HG02798 (cell line): ENCODE data around the gene SFMBT2.
A peak's percentile ranks its signal among the peaks of the same experiment; 100 is the strongest.

Experiments used
- ATAC-seq: cut with Tn5 transposase; IDR thresholded peaks from one replicate; pipeline ENCODE4 v1.9.1; 2021; ENCODE audit warnings: mild to moderate bottlenecking; ENCODE audit not compliant: unreplicated experiment, poor library complexity

The SFMBT2 gene

DNA sequence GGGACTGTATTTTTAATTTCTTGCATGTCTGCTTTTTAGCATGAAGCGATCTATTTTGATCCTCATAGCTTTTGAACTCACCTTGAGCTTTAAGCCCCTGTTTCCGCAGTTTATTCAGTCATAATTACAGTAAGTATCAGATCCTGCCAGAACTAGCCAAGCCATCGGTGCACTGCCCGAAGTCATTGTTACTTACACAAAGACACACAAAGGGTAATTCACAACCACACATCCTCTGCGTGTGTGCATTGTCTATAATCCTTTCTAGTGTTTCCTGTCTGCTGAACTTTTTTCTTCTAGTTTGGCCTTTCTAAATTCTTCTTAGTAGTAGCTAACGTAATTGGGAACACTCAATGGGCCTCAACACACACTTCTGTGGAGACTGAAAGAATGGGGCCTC is 133.0 kb downstream of the SFMBT2 start:
- no peak for ATAC-seq

- ATAC-seq, result no peak
Observed at GRCh38 chr10:7277432-7277831, 133.4 kb downstream of the SFMBT2 start.

DNA sequence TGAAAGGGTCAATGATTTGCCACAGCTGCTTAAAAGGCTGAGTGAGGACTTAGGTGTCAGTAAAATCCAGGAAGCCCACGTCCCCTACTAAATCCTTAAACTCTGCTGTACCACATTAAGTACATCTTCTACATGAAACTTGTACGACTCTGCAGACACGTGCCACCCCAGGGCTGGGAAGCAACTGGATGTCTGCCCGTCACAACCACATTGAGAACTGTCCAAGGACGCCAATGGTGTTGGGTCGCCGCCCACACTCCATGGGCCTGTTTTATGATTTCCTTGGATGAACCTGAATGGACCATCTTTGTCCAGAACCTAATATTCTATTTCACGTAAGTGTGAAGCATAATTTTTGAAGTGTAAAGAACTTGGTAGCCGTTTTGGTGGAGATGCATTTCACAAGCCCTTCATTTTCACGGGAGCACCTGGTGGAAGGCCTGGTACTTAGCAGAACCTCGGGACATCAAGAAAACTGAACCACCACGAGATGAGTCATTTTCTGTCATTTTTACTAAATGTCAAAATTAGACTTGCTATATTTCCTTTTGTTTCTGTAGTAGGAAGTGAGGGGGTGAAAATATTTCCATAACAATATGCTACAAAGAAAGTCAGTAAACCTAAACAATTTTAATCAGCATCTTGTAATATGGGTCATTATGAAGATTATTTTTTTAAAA is 134.9 kb downstream of the SFMBT2 start:
- no peak for ATAC-seq

DNA sequence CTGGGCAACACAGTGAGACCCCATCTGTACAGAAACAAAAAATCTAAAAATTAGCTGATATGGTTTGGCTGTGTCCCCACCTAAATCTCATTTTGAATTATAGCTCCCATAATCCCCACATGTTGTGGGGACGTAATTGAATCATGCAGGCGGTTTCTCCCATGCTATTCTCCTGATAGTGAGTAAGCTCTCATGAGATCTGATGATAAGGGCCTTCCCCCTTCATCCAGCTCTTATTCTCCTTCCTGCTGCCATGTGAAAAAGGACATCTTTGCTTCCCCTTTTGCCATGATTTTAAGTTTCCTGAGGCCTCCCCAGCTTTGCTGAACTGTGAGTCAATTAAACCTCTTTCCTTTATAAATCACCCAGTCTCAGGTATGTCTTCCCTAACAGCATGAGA is 136.5 kb downstream of the SFMBT2 start:
- ATAC-seq, result no peak

GRCh38 chr10:7272008-7272407 is 138.8 kb downstream of the SFMBT2 start:
- ATAC-seq, result no peak

DNA sequence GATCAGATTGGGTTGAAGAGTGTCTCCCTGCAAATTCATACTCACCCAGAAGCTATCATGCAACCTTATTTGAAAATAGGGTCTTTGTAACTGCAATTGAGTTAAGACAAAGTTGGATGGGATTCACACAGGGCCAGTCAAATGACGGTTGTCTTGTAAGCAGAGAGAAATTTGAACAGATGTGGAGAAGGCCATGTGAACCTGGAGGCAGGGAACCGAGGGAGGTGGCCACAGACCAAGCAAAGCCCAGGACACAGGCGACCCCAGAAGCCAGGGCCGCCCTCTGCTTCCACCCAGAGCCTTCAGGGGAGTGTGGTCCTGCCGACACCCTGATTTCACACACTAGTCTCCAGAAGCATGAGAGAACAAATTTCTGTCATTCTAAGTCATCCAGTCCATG is 140.8 kb downstream of the SFMBT2 start:
- no peak for ATAC-seq

DNA sequence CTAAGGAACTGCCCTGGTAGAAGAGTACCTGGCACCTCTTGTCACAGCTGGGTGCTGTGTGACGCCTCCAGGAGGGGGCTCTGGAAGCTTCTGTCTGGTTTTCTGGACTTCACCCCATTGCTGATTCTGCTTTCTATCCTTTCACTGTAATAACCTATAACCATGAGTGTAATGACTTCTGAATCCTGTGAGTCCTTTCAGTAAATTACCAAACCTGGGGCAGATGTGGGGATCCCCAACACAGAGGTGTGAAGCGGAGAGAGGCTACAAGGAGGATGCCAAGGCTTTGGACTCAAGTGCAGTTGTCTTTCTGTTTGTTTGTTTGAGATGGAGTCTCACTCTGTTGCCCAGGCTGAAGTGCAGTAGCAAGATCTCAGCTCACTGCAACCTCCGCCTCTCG is 143.7 kb downstream of the SFMBT2 start:
- no peak for ATAC-seq

DNA sequence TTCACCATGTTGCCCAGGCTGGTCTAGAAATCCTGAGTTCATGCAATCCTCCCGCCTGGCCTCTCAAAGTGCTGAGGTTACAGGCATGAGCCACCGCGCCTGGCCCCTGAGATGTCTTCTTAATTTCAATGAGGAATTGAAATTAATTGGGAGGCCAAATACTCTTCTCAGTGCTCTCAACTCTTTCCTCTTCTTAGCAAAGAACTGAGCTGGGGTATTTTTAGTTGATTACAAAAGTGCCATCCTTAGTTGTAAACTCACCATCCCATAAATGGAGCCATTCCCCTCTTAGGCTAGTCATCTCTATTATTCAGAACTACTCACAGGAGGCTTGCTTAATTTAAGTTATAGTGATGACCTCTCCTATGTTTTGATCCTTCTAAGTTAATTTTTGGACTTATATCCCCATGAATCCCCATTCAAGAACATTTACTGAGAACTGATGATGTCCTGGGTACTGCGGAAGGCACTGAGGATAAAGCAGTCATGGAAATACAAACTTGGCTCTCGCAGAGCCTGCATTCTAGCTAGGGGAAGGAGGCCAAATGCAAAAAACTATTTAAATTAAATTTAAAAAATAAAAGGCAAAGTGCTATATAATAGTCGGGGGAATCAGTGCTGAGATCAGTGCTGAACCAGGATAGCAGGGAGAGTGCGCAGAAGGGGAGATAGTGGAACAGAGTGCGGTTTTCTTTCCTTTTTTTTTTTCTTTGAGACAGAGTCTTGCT is 145.3 kb downstream of the SFMBT2 start:
- ATAC-seq, result no peak

DNA sequence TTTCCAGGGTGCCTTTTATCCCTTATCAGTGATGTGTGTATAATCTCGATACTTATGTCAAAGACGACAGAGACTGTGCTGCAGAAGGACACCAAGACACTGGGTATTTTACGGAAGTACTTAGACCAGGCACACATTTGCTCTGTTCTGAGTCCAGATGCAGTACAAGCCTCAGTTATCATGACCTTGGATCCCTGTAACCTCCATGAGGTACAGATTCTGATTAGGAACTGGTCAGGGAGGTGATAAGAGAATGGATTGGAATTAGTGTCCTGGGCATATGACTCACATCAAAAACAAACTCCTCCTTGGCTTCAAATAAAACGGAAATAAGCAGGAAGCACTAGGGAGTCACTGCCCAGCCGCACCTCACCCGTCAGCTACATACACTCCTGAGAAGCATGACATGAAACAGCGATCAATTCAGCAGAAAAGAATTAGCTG is 146.5 kb downstream of the SFMBT2 start:
- ATAC-seq, result no peak

DNA sequence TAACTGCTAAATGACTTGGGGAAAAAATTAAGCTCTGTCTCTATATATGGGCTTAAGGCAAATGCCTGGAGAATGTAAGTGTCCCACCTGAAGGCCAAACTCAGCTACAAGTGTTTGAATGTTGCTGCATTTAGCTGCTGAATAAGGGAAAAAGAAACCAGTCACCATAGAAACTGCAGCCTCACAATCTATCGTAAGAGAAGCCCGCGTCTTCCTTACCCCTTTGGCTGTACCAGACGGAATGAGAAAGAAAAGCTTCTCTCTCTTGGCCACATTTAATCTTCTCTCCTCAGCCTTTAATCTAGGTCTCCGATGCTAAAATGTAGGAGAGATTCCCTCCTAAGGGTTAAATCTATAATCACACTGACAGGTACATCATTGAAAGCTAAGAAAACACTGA is 147.2 kb downstream of the SFMBT2 start:
- no peak for ATAC-seq

- ATAC-seq, result no peak
Observed at GRCh38 chr10:7261351-7261750, 149.5 kb downstream of the SFMBT2 start.

GRCh38 chr10:7260912-7261311 is 149.9 kb downstream of the SFMBT2 start:
- no peak for ATAC-seq

GRCh38 chr10:7260412-7260900 is 150.4 kb downstream of the SFMBT2 start:
- peak; percentile 80 for ATAC-seq

GRCh38 chr10:7258948-7259523 is 151.8 kb downstream of the SFMBT2 start:
- ATAC-seq, result peak; percentile 46

DNA sequence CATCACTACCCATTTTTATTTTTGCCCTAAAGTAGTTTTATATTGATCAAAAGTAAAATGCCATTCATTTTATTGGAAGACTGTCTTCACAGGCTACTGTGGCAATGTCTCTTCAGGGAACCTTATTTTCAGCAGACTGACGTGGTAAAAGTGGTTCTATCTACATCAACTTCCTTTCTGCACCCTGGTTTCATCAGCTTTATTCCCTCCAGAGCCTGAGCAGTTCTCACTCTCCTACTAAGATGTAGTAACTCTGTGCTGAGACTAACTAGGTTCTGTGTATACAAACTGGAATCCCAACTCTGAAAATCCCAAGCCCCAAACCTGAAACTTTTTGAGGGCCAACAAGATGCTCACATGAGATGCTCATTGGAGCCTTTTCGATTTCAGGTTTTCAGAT is 155.3 kb downstream of the SFMBT2 start:
- ATAC-seq, result no peak

DNA sequence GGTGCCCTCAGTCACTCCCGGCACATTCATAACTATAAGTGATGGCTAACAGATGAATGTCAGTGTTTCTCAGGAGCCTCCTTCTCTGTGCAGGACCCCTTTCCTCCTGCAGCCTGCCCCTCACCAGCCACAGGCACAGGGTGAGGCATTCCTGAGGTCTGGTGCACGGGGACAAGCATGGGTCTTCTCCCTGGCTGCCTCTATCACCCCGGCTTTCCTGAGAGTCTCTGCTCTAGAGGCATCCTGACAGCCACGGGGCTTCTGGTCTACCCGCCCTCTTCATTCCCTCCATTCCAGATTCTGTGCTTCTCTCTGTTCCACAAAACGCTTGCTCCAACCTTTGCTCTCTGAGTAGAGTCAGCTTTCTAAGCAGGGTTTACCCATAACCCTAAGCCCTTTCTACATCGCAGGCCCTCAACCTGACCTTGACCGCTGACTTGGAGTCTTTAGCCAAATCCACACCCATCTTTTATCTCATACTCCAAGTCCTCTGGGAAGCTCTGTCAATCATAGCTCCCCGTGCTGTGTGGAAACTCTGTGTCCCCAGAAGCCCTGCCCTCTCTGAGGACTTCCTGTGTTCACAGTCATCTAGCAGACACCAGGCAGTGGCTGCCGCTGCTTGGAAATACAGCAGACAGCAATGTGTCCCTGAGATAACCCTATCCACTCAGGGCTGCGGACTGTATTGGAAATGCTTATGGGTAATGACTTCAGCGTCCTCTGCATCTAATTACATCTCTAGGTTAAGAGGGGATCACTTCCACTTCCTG is 159.0 kb downstream of the SFMBT2 start:
- ATAC-seq, result no peak

DNA sequence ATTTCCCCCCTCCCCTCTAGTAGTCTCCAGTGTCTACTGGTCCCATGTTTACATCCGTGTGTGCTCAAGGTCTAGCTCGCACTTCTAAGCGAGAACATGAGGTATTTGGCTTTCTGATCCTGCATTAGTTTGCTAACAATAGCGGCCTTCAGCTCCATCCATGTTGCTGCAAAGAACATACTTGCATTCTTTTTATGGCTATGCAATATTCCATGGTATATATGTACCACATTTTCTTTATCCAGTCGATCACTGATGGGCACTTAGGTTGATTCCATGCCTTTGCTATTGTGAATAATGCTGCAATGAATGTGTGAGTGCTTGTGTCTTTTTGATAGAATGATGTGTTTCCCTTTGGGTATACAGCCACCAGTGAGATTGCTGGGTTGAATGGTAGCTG is 160.6 kb downstream of the SFMBT2 start:
- ATAC-seq, result no peak

- ATAC-seq, result no peak
Observed at GRCh38 chr10:7248585-7249164, 162.2 kb downstream of the SFMBT2 start.

- no peak for ATAC-seq
Observed at GRCh38 chr10:7248148-7248547, 162.7 kb downstream of the SFMBT2 start.

GRCh38 chr10:7245505-7245904 is 165.3 kb downstream of the SFMBT2 start:
- ATAC-seq, result no peak
